MCF 10A (cell line): ENCODE measurements around the gene OSCP1. TPM values are rescaled to one million over a fixed set of nuclear protein-coding genes. Genes with fewer than 3 reads are reported as not detected.
A peak's percentile ranks its signal among the peaks of the same experiment; 100 is the strongest.

Experiments used
- BruUV-seq: library from RNA; stranded (reverse); fragments of 400-500 nt; replicated peaks from 2 replicates; lab custom pipeline; 2021; lab: Mats Ljungman, UMichigan
- CTCF ChIA-PET: fragments of 300-600 bp; sonication (Branson Sonifier 250); formaldehyde crosslinking; extraction: SDS; loops from one replicate; lab custom pipeline; 2021; ENCODE audit warnings: antibody characterized with exemption, inconsistent platforms; lab: Yijun Ruan, JAX
- POLR2A ChIA-PET: fragments of 300-600, 350-650 bp; sonication (Branson Sonifier 250); formaldehyde crosslinking; extraction: SDS; loops from one replicate; lab custom pipeline; 2020; ENCODE audit warnings: antibody characterized with exemption, inconsistent platforms; lab: Yijun Ruan, JAX
- DNase-seq: peaks from one replicate; pipeline ENCODE4 v3.0.0-alpha.2; 2018; ENCODE audit not compliant: unreplicated experiment
- H3K27ac Mint-ChIP-seq: one replicate; pipeline ENCODE4 v1.8.0; 2022; ENCODE audit warnings: mild to moderate bottlenecking, low read depth, mixed read lengths; ENCODE audit not compliant: unreplicated experiment
- H3K27me3 Mint-ChIP-seq: one replicate; pipeline ENCODE4 v1.8.0; 2022; ENCODE audit warnings: mixed read lengths; ENCODE audit not compliant: insufficient read depth, unreplicated experiment
- H3K36me3 Mint-ChIP-seq: one replicate; pipeline ENCODE4 v1.8.0; 2022; ENCODE audit warnings: mild to moderate bottlenecking, moderate library complexity, mixed read lengths; ENCODE audit not compliant: insufficient read depth, unreplicated experiment
- H3K4me1 Mint-ChIP-seq: one replicate; pipeline ENCODE4 v1.8.0; 2022; ENCODE audit warnings: mixed read lengths; ENCODE audit not compliant: insufficient read depth, unreplicated experiment
- H3K4me3 Mint-ChIP-seq: one replicate; pipeline ENCODE4 v1.8.0; 2022; ENCODE audit warnings: mild to moderate bottlenecking, moderate library complexity, mixed read lengths; ENCODE audit not compliant: unreplicated experiment
- H3K9me3 Mint-ChIP-seq: one replicate; pipeline ENCODE4 v1.8.0; 2022; ENCODE audit warnings: mixed read lengths; ENCODE audit not compliant: unreplicated experiment
- CTCF ChIP-seq: fragments of 200-600 bp; IDR thresholded peaks from one replicate; pipeline ENCODE4 v1.8.0; 2022; ENCODE audit warnings: antibody characterized with exemption, mild to moderate bottlenecking; ENCODE audit not compliant: unreplicated experiment
- intact Hi-C: fragments of 100-400 bp; cut with micrococcal nuclease; formaldehyde crosslinking; loops from 2 replicates; pipeline ENCODE4 v1.14.1; 2022
- total RNA-seq: library from RNA; stranded (reverse); gene quantifications from 2 replicates; pipeline ENCODE4 v1.2.3, GENCODE V29; 2022

OSCP1 gene
- total RNA-seq, 1 experiment from 2014 or later: 7.6 TPM

- no peak for DNase-seq
- TF ChIP-seq CTCF: no peak
- H3K4me3 Mint-ChIP-seq: no peak overlapping the region
- peaks cover 15% of the 10 kb centered on the region for H3K36me3 Mint-ChIP-seq
- ChIA-PET POLR2A (interaction anchor here (1.6 kb wide), 1 partner anchor 17 kb away, joined by 3 read pairs; the partner anchor contains the start of gene LSM10), CTCF (no interaction called here)
- H3K4me1 Mint-ChIP-seq: peaks cover 24% of the 10 kb centered on the region
- H3K27me3 Mint-ChIP-seq: no peaks in the 10 kb centered on the region
- intact Hi-C loops: no loop called here
- BruUV-seq: no TSS peak
- H3K27ac Mint-ChIP-seq: no peak overlapping the region
- H3K9me3 Mint-ChIP-seq: no peaks in the 10 kb centered on the region
Observed at GRCh38 chr1:36380143-36380619, 70.1 kb downstream of the OSCP1 start.

- H3K4me1 Mint-ChIP-seq: peaks cover 26% of the 10 kb centered on the region
Observed at GRCh38 chr1:36377791-36378492, 72.3 kb downstream of the OSCP1 start.

GRCh38 chr1:36372617-36373016 is 77.6 kb downstream of the OSCP1 start:
- intact Hi-C loops: no loop called here
- BruUV-seq: no TSS peak
- Mint-ChIP-seq H3K27ac (peak overlapping the region; percentile 75), H3K27me3 (no peaks in the 10 kb centered on the region), H3K4me3 (no peak overlapping the region), H3K4me1 (peaks cover 31% of the 10 kb centered on the region), H3K36me3 (peaks cover 39% of the 10 kb centered on the region), H3K9me3 (no peaks in the 10 kb centered on the region)
- TF ChIP-seq CTCF: no peak
- CTCF ChIA-PET: interaction anchor here (0.6 to 1.1 kb wide), 5 partner anchors 9 to 1289 kb away, joined by 3 to 6 read pairs (median 3); no protein-coding TSS in a partner anchor
- DNase-seq: no peak
- POLR2A ChIA-PET: interaction anchor here (1.0 to 1.1 kb wide), 2 partner anchors 12 to 77 kb away, joined by 3 read pairs; no protein-coding TSS in a partner anchor

More at GRCh38 chr1:36377791-36378492, 72.3 kb downstream of the OSCP1 start:
- Mint-ChIP-seq H3K27me3 (no peaks in the 10 kb centered on the region), H3K9me3 (no peaks in the 10 kb centered on the region), H3K36me3 (peaks cover 27% of the 10 kb centered on the region), H3K4me3 (no peak overlapping the region), H3K27ac (no peak overlapping the region)
- no peak for DNase-seq
- ChIA-PET CTCF (interaction anchor here (0.7 to 1.9 kb wide), 5 partner anchors 17 to 92 kb away, joined by 3 to 5 read pairs (median 3); partner anchors contain the start of gene SH3D21), POLR2A (no interaction called here)
- TF ChIP-seq CTCF: no peak
- no TSS peak for BruUV-seq
- intact Hi-C loops: no loop called here
